ENCODE data around the gene ALDOA.

ALDOA gene

GRCh38 chr16:30069611-30070462, 4.3 kb downstream of the ALDOA start:
- DNase-seq (ENCODE audit: low read depth, low spot score) = no peak
- CTCF ChIA-PET = interaction anchor here (0.9 to 1.2 kb wide), 3 partner anchors 8 to 41 kb away, joined by 3 read pairs; no protein-coding TSS in a partner anchor
- POLR2A ChIA-PET = no interaction called here
- TF ChIP-seq, protein P1, sequence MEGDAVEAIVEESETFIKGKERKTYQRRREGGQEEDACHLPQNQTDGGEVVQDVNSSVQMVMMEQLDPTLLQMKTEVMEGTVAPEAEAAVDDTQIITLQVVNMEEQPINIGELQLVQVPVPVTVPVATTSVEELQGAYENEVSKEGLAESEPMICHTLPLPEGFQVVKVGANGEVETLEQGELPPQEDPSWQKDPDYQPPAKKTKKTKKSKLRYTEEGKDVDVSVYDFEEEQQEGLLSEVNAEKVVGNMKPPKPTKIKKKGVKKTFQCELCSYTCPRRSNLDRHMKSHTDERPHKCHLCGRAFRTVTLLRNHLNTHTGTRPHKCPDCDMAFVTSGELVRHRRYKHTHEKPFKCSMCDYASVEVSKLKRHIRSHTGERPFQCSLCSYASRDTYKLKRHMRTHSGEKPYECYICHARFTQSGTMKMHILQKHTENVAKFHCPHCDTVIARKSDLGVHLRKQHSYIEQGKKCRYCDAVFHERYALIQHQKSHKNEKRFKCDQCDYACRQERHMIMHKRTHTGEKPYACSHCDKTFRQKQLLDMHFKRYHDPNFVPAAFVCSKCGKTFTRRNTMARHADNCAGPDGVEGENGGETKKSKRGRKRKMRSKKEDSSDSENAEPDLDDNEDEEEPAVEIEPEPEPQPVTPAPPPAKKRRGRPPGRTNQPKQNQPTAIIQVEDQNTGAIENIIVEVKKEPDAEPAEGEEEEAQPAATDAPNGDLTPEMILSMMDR (IDR thresholded peaks at IDR 0.05; ENCODE audit: insufficient read depth, low read length, missing control alignments) = no peak
- H3K4me3 ChIP-seq (ENCODE audit: low read depth, low read length) = peak overlapping the region; percentile 39

DNA sequence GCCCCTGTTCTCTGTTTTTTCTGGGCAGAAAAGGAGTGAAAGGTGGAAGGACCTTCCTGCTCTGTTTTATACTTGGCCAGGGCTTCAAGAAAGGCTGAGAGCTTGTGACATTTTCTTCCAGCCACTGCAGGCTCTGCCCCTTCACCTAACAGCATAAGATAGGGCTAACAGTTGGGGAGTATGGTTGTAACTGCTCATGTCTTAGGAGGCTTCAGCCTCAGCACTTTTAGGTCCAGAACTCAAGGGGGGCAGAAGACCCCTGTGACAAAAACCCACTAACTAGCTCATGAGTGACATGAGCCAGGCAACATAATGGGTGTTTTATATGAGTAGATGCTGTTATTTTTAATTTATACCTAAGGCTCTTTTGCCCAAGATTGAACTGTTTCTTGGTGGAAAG, 4.9 kb downstream of the ALDOA start:
- H3K4me3 ChIP-seq (ENCODE audit: low read depth, low read length) = no peak overlapping the region; the same call in 1 of the 2 replicates
- ChIA-PET CTCF (interaction anchor here (0.7 to 1.1 kb wide), 3 partner anchors 15 to 41 kb away, joined by 3 to 4 read pairs (median 3); no protein-coding TSS in a partner anchor), POLR2A (no interaction called here)
- no peak for DNase-seq (ENCODE audit: low read depth, low spot score)
- TF ChIP-seq, protein P1 (IDR thresholded peaks at IDR 0.05; ENCODE audit: insufficient read depth, low read length, missing control alignments) = no peak

- POLR2A ChIA-PET = interaction anchor here (0.8 to 8.5 kb wide), 2 partner anchors 9 to 11 kb away, joined by 3 to 66 read pairs; partner anchors contain the start of gene ALDOA
- no peak for DNase-seq (ENCODE audit: low read depth, low spot score)
- CTCF ChIA-PET = interaction anchor here (1.6 to 9.2 kb wide), 2 partner anchors 10 to 16 kb away, joined by 9 to 100 read pairs; partner anchors contain the start of genes ALDOA and TBX6
- peak within 1 kb of the TSS; percentile 96 for H3K4me3 ChIP-seq (ENCODE audit: low read depth, low read length)
- TF ChIP-seq, protein P1 (IDR thresholded peaks at IDR 0.05; ENCODE audit: insufficient read depth, low read length, missing control alignments) = peak; percentile 25
Measured at GRCh38 chr16:30075503-30076275, 10.1 kb downstream of the ALDOA start, which contains the start of gene PPP4C. TSS of gene PPP4C (plus strand) at chr16:30075994. CDS start at chr16:30076378, 384 bp downstream.

GRCh38 chr16:30076276-30076791, 10.8 kb downstream of the ALDOA start:
- TF ChIP-seq, protein P1 (IDR thresholded peaks at IDR 0.05; ENCODE audit: insufficient read depth, low read length, missing control alignments) = no peak
- DNase-seq (ENCODE audit: low read depth, low spot score) = no peak
- peak overlapping the region; percentile 96 for H3K4me3 ChIP-seq (ENCODE audit: low read depth, low read length)
- ChIA-PET POLR2A (interaction anchor here (0.8 to 8.5 kb wide), 3 partner anchors 10 to 16 kb away, joined by 3 to 66 read pairs (median 4); partner anchors contain the start of gene ALDOA), CTCF (interaction anchor here (1.6 to 9.2 kb wide), 2 partner anchors 10 to 15 kb away, joined by 9 to 100 read pairs; partner anchors contain the start of genes ALDOA and TBX6)

DNA sequence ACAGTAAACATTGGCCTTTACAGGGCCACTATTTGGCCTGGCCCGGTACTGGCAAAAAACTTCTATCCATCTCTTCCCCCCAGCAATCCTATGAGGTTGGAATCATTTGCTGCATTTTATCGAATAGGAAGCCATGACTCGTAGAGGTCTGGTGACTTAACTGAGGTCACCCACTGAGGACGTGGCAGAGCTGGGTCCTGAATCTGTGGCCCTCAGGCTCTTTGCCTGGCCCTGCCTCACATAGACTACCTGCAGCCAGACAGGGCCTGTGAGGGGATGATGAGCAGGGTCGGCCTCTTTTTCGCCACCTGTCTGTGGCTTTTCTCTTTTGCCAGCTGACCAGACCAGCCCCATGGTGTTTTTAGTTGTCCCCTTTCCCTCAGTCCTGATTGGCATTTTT, 12.1 kb downstream of the ALDOA start:
- DNase-seq (ENCODE audit: low read depth, low spot score) = no peak
- TF ChIP-seq, protein P1 (IDR thresholded peaks at IDR 0.05; ENCODE audit: insufficient read depth, low read length, missing control alignments) = no peak
- H3K4me3 ChIP-seq (ENCODE audit: low read depth, low read length) = peak overlapping the region; percentile 96
- ChIA-PET POLR2A (interaction anchor here (0.9 to 8.5 kb wide), 2 partner anchors 11 to 12 kb away, joined by 3 to 66 read pairs; partner anchors contain the start of gene ALDOA), CTCF (interaction anchor here (1.0 to 9.2 kb wide), 4 partner anchors 8 to 36 kb away, joined by 3 to 100 read pairs (median 6); partner anchors contain the start of genes ALDOA, GDPD3 and TBX6)

Measured in AG04449 (cell line).